B cell (primary cell): ENCODE results near the gene ELP1. TPM values are rescaled to one million over a fixed set of nuclear protein-coding genes. Genes with fewer than 3 reads are reported as not detected.

Experiments used
- ATAC-seq: fragments of 200-7000 bp; cut with Tn5 transposase; one replicate; pipeline ENCODE4 v1.10.0; 2021; ENCODE audit warnings: low read depth, mild to moderate bottlenecking, moderate number of reproducible peaks, moderate library complexity
- CTCF ChIA-PET: fragments of 350-600 bp; sonication (Branson Sonifier 250); formaldehyde crosslinking; loops from one replicate; lab custom pipeline; 2021; ENCODE audit warnings: antibody characterized with exemption, inconsistent platforms; lab: Charles Lee
- POLR2A ChIA-PET: fragments of 350-600 bp; sonication (Branson Sonifier 250); formaldehyde crosslinking; loops from one replicate; lab custom pipeline; 2021; ENCODE audit warnings: antibody characterized with exemption; lab: Charles Lee
- DNase-seq: peaks from one replicate; pipeline ENCODE4 v3.0.0; 2013
- H2AFZ ChIP-seq: 2 replicates; pipeline ENCODE4 v1.6.1; 2012; ENCODE audit warnings: mild to moderate bottlenecking, low read depth, low read length; ENCODE audit not compliant: insufficient read depth, poor library complexity, severe bottlenecking
- H3K27ac ChIP-seq, 2 donors: 1 replicate in 1 of 2; 2 replicates in 1 of 2; pipeline ENCODE4 v1.5.1; 2012 to 2013; ENCODE audit warnings: low read length in 2 of 2, mild to moderate bottlenecking in 2 of 2, moderate library complexity in 1 of 2
- H3K27me3 ChIP-seq, 4 experiments: fragments of 200-600 bp in 1 of 4; sonication (generic) in 1 of 4; replicated peaks in 1 of 4; 1 replicate in 2 of 4; 2 replicates in 2 of 4; pipeline versions ENCODE4 v1.6.1 to v1.7.0; 2013 to 2016; ENCODE audit warnings: low read length in 3 of 4, mild to moderate bottlenecking in 2 of 4, mixed read lengths in 1 of 4, moderate library complexity in 1 of 4; ENCODE audit not compliant: insufficient read depth in 4 of 4, control insufficient read depth in 3 of 4; ENCODE audit errors: control extremely low read depth in 1 of 4
- H3K36me3 ChIP-seq, 2 experiments: replicated peaks in 1 of 2; 1 replicate in 1 of 2; 2 replicates in 1 of 2; pipeline versions ENCODE4 v1.6.1 to v1.7.1; 2013; ENCODE audit warnings: low read length in 1 of 2; ENCODE audit not compliant: insufficient read depth in 2 of 2, control insufficient read depth in 1 of 2; ENCODE audit errors: control extremely low read depth in 1 of 2, extremely low read depth in 1 of 2
- H3K4me1 ChIP-seq, 2 donors: fragments of 200-600 bp in 1 of 2; sonication (generic) in 1 of 2; 1 replicate in 1 of 2; 2 replicates in 1 of 2; pipeline versions ENCODE4 v1.5.1 to v1.6.1; 2013 to 2017; ENCODE audit warnings: low read length in 2 of 2; ENCODE audit not compliant: control insufficient read depth in 2 of 2, insufficient read depth in 2 of 2
- H3K4me2 ChIP-seq: replicated peaks from 2 replicates; pipeline ENCODE3; 2012; ENCODE audit warnings: mild to moderate bottlenecking, low read depth, low read length; ENCODE audit not compliant: poor library complexity, severe bottlenecking
- H3K4me3 ChIP-seq, 5 experiments: fragments of 200-600 bp in 1 of 5; sonication (generic) in 1 of 5; 1 replicate in 3 of 5; 2 replicates in 2 of 5; pipeline versions ENCODE4 v1.5.1 to v1.7.0; 2011 to 2016; ENCODE audit warnings: low read length in 4 of 5, mild to moderate bottlenecking in 4 of 5, low read depth in 2 of 5, control low read depth in 1 of 5, moderate library complexity in 1 of 5; ENCODE audit not compliant: insufficient read depth in 1 of 5; ENCODE audit errors: control extremely low read depth in 1 of 5, extremely low read depth in 1 of 5
- H3K79me2 ChIP-seq: fragments of 200-600 bp; sonication (generic); one replicate; pipeline ENCODE4 v1.6.0; 2016; ENCODE audit warnings: low read length; ENCODE audit not compliant: control insufficient read depth, insufficient read depth
- H3K9ac ChIP-seq: fragments of 200-600 bp; sonication (generic); 2 replicates; pipeline ENCODE4 v1.6.1; 2017; ENCODE audit warnings: mild to moderate bottlenecking, low read length, moderate library complexity
- H3K9me3 ChIP-seq, 3 donors: one replicate each; pipeline versions ENCODE4 v1.6.1 to v1.7.1; 2013; ENCODE audit warnings: low read length in 2 of 3; ENCODE audit not compliant: control insufficient read depth in 2 of 3, insufficient read depth in 1 of 3; ENCODE audit errors: control extremely low read depth in 1 of 3
- H4K20me1 ChIP-seq: 2 replicates; pipeline ENCODE4 v1.6.0; 2012; ENCODE audit warnings: mild to moderate bottlenecking, low read length; ENCODE audit not compliant: insufficient read depth, control insufficient read depth, poor library complexity, severe bottlenecking
- H3K27ac Mint-ChIP-seq: one replicate; pipeline ENCODE4 v1.8.0; 2021; ENCODE audit warnings: mixed read lengths
- H3K27me3 Mint-ChIP-seq: one replicate; pipeline ENCODE4 v1.8.0; 2021; ENCODE audit warnings: mixed read lengths
- H3K4me1 Mint-ChIP-seq: one replicate; pipeline ENCODE4 v1.8.0; 2021; ENCODE audit warnings: mixed read lengths
- H3K4me3 Mint-ChIP-seq: one replicate; pipeline ENCODE4 v1.8.0; 2021; ENCODE audit warnings: mixed read lengths
- H3K9me3 Mint-ChIP-seq: one replicate; pipeline ENCODE4 v1.8.0; 2022; ENCODE audit warnings: mixed read lengths; ENCODE audit not compliant: insufficient read depth
- CTCF ChIP-seq: fragments of 200-600 bp; IDR thresholded peaks from one replicate; pipeline ENCODE4 v1.8.0; 2022; ENCODE audit warnings: antibody characterized with exemption, mild to moderate bottlenecking
- EZH2 ChIP-seq: IDR thresholded peaks from 2 replicates; pipeline ENCODE4 v1.6.1; 2012; ENCODE audit warnings: borderline replicate concordance, low read depth, mild to moderate bottlenecking, moderate library complexity, low read length; ENCODE audit not compliant: insufficient read depth, poor library complexity, severe bottlenecking
- WGBS: methylation state at CpG from one replicate; pipeline ENCODE4 v1.1.5; 2013; ENCODE audit warnings: missing lambda C conversion rate; ENCODE audit not compliant: insufficient coverage; 5-methylcytosine and 5-hydroxymethylcytosine counted together
- intact Hi-C: fragments of 100-400 bp; cut with micrococcal nuclease; formaldehyde crosslinking; loops from one replicate; pipeline ENCODE4 v1.10.0; 2022
- polyA plus RNA-seq: library from polyadenylated mRNA; depleted of rRNA; stranded (reverse); fragments of >200 nt; gene quantifications from 2 replicates; pipeline ENCODE4 v1.2.3, GENCODE V29; 2012
- total RNA-seq, 2 donors: library from RNA; stranded (reverse); fragments of 120-200 nt in 1 of 2; gene quantifications; 1 replicate in 1 of 2; 2 replicates in 1 of 2; pipeline versions ENCODE4 v1.2.3 to v1.2.4, GENCODE V29; 2013 to 2022

Gene ELP1
- total and polyA plus RNA-seq, 2 donors (not counting 1 experiment from before 2014, with no cell fraction given): 20.8 to 29.4 TPM

- CTCF ChIA-PET: no interaction called here
- DNase-seq: no peak
These were observed 48.1 kb downstream of the ELP1 start for GRCh38 chr9:108885643-108886348.

More at GRCh38 chr9:108885643-108886348, 48.1 kb downstream of the ELP1 start:
- Histone ChIP-seq H3K79me2 (no peaks in the 10 kb centered on the region), H3K4me2 (no peak overlapping the region), H3K9me3 (no peaks in the 10 kb centered on the region), H4K20me1 (no peaks in the 10 kb centered on the region), H3K27me3 (no peaks in the 10 kb centered on the region), H2AFZ (no peak overlapping the region), H3K4me1 (no peaks in the 10 kb centered on the region), H3K9ac (no peak overlapping the region), H3K4me3 (no peak overlapping the region), H3K27ac (no peak overlapping the region), H3K36me3 (peaks cover 9 to 38% of the 10 kb centered on the region in 2 experiments)
- intact Hi-C loops: no loop called here
- POLR2A ChIA-PET: no interaction called here
- 67% methylated on average over 1 of the region's 1 CpG for WGBS
- ATAC-seq: no peak
- H3K4me3 Mint-ChIP-seq: no peak overlapping the region
- no peaks in the 10 kb centered on the region for H3K27me3 Mint-ChIP-seq
- no peak overlapping the region for H3K27ac Mint-ChIP-seq
- no peak for TF ChIP-seq CTCF
- no peak for TF ChIP-seq EZH2
- H3K4me1 Mint-ChIP-seq: no peaks in the 10 kb centered on the region
- no peaks in the 10 kb centered on the region for H3K9me3 Mint-ChIP-seq
